Neural progenitor cell (in vitro differentiated cells): ENCODE data around the gene ZNF418. TPM values are rescaled to one million over a fixed set of nuclear protein-coding genes. Genes with fewer than 3 reads are reported as not detected.

Experiments
- DNase-seq: peaks from one replicate; pipeline ENCODE4 v3.0.0-alpha.2; 2016; ENCODE audit warnings: low spot score
- H2AFZ ChIP-seq: fragments of 200-600 bp; sonication (generic); replicated peaks from 2 replicates; pipeline ENCODE4 v1.6.1; 2016; ENCODE audit warnings: antibody characterized with exemption
- H3F3A ChIP-seq: fragments of 200-600 bp; sonication (generic); 2 replicates; pipeline ENCODE4 v1.6.1; 2016; ENCODE audit warnings: antibody characterized with exemption, low read depth
- H3K27ac ChIP-seq: fragments of 200-600 bp; sonication (generic); 2 replicates; pipeline ENCODE4 v1.5.1; 2016; ENCODE audit warnings: mild to moderate bottlenecking
- H3K27me3 ChIP-seq: fragments of 200-600 bp; sonication (generic); 2 replicates; pipeline ENCODE4 v1.6.1; 2016; ENCODE audit warnings: mild to moderate bottlenecking, moderate library complexity
- H3K36me3 ChIP-seq: fragments of 200-600 bp; sonication (generic); 2 replicates; pipeline ENCODE4 v1.5.1; 2016
- H3K4me1 ChIP-seq: fragments of 200-600 bp; sonication (generic); 2 replicates; pipeline ENCODE4 v1.6.1; 2016; ENCODE audit warnings: mixed run types
- H3K4me2 ChIP-seq: fragments of 200-600 bp; sonication (generic); 2 replicates; pipeline ENCODE4 v1.6.1; 2016
- H3K4me3 ChIP-seq: fragments of 200-600 bp; sonication (generic); 2 replicates; pipeline ENCODE4 v1.5.1; 2016
- H3K79me2 ChIP-seq: fragments of 200-600 bp; sonication (generic); 2 replicates; pipeline ENCODE4 v1.6.1; 2016; ENCODE audit warnings: low read depth
- H3K9ac ChIP-seq: fragments of 200-600 bp; sonication (generic); 2 replicates; pipeline ENCODE4 v1.6.1; 2016
- H3K9me3 ChIP-seq: fragments of 200-600 bp; sonication (generic); 2 replicates; pipeline ENCODE4 v1.5.1; 2016; ENCODE audit warnings: low read depth
- H4K20me1 ChIP-seq: fragments of 200-600 bp; sonication (generic); 2 replicates; pipeline ENCODE4 v1.6.1; 2016; ENCODE audit warnings: low read depth
- H3K27ac Mint-ChIP-seq: 3 replicates; pipeline ENCODE4 v1.8.0; 2021; ENCODE audit warnings: mixed read lengths
- H3K27me3 Mint-ChIP-seq: 2 replicates; pipeline ENCODE4 v1.8.0; 2022; ENCODE audit warnings: low read depth, mild to moderate bottlenecking, inconsistent platforms, moderate library complexity, mixed read lengths; ENCODE audit not compliant: insufficient read depth
- H3K36me3 Mint-ChIP-seq: 3 replicates; pipeline ENCODE4 v1.8.0; 2021; ENCODE audit warnings: mixed read lengths
- H3K4me1 Mint-ChIP-seq: 3 replicates; pipeline ENCODE4 v1.8.0; 2021; ENCODE audit warnings: mixed read lengths
- H3K4me3 Mint-ChIP-seq: 3 replicates; pipeline ENCODE4 v1.8.0; 2021; ENCODE audit warnings: mild to moderate bottlenecking, moderate library complexity, mixed read lengths
- H3K9me3 Mint-ChIP-seq: 3 replicates; pipeline ENCODE4 v1.8.0; 2020; ENCODE audit warnings: mixed read lengths
- EZH2 ChIP-seq: fragments of 200-600 bp; sonication (generic); IDR thresholded peaks from 2 replicates; pipeline ENCODE4 v1.6.1; 2017; ENCODE audit warnings: antibody characterized with exemption, mild to moderate bottlenecking, moderate library complexity
- EZH2phosphoT487 ChIP-seq: fragments of 200-600 bp; sonication (generic); IDR thresholded peaks from 2 replicates; pipeline ENCODE4 v1.6.1; 2017; ENCODE audit warnings: antibody characterized with exemption
- total RNA-seq: library from RNA; depleted of rRNA; stranded (reverse); fragments of >200 nt; gene quantifications from 2 replicates; pipeline ENCODE4 v1.2.3, GENCODE V29; 2015; ENCODE audit warnings: low replicate concordance
- TF ChIP-seq, protein P1 (sequence below): fragments of 200-600 bp; sonication (generic); IDR thresholded peaks from 2 replicates; pipeline ENCODE4 v1.5.1; 2017; ENCODE audit warnings: antibody characterized with exemption, mild to moderate bottlenecking

The ZNF418 gene
- total RNA-seq, 1 donor from 2014 or later, result 43.0 TPM

DNA sequence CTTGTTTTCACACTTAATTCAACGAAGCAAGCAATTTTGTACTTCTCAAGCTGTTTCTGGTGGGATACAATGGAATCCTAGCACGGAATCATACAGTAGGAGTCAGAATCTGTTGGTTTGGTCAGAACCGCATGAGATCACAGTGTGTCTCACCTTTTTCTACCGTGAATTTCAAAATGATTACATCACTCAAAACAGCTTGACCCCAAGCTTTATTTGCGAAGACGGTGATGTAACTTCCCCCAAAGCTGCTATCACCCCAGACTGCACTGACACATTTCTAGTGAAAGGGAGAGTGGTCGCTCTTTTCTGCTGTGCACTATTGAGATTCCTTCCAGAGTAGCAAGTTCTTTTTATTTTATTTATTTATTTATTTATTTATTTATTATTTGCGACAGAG lies 29.6 kb upstream of the ZNF418 start:
- DNase-seq, result no peak
- H3K4me2 ChIP-seq, result no peak overlapping the region
- no peaks in the 10 kb centered on the region for H3K79me2 ChIP-seq
- Mint-ChIP-seq H3K4me1 (no peaks in the 10 kb centered on the region), H3K27ac (no peak overlapping the region), H3K27me3 (no peaks in the 10 kb centered on the region), H3K4me3 (no peak overlapping the region), H3K9me3 (peaks cover 58% of the 10 kb centered on the region), H3K36me3 (peaks cover 9% of the 10 kb centered on the region)
- H3K9me3 ChIP-seq, result peaks cover 8% of the 10 kb centered on the region
- no peaks in the 10 kb centered on the region for H3K27me3 ChIP-seq
- no peak overlapping the region for H3K27ac ChIP-seq
- H3K36me3 ChIP-seq, result no peaks in the 10 kb centered on the region
- H4K20me1 ChIP-seq, result no peaks in the 10 kb centered on the region
- no peak overlapping the region for H3K9ac ChIP-seq
- H3F3A ChIP-seq, result no peaks in the 10 kb centered on the region
- TF ChIP-seq EZH2phosphoT487 (no peak), EZH2 (no peak)
- TF ChIP-seq, protein P1, sequence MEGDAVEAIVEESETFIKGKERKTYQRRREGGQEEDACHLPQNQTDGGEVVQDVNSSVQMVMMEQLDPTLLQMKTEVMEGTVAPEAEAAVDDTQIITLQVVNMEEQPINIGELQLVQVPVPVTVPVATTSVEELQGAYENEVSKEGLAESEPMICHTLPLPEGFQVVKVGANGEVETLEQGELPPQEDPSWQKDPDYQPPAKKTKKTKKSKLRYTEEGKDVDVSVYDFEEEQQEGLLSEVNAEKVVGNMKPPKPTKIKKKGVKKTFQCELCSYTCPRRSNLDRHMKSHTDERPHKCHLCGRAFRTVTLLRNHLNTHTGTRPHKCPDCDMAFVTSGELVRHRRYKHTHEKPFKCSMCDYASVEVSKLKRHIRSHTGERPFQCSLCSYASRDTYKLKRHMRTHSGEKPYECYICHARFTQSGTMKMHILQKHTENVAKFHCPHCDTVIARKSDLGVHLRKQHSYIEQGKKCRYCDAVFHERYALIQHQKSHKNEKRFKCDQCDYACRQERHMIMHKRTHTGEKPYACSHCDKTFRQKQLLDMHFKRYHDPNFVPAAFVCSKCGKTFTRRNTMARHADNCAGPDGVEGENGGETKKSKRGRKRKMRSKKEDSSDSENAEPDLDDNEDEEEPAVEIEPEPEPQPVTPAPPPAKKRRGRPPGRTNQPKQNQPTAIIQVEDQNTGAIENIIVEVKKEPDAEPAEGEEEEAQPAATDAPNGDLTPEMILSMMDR, result no peak
- no peak overlapping the region for H3K4me3 ChIP-seq
- H3K4me1 ChIP-seq, result no peaks in the 10 kb centered on the region
- no peak overlapping the region for H2AFZ ChIP-seq

DNA sequence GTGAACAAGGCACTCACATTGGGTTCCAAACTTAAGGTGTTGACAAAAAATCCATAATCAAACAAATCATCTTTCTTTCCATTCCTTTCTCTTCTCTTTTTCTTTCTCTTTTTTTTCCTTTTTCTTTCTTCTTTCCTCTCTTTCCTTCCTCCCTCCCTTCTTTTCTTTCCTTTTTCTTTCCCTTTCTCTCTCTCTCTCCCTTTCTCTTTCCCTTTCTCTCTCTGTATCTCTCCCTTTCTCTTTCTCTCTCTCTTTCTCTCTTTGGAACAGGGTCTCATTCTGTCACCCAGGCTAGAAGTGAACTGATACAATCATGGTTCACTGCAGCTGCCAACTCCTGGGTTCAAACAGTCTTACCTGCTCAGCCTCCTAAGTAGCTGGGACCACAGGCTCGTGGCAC lies 26.6 kb upstream of the ZNF418 start:
- Mint-ChIP-seq H3K4me1 (no peaks in the 10 kb centered on the region), H3K9me3 (peaks cover 59% of the 10 kb centered on the region), H3K36me3 (peaks cover 8% of the 10 kb centered on the region), H3K4me3 (no peak overlapping the region), H3K27ac (no peak overlapping the region), H3K27me3 (peaks cover 5% of the 10 kb centered on the region)
- no peak overlapping the region for H3K9ac ChIP-seq
- no peaks in the 10 kb centered on the region for H3F3A ChIP-seq
- peaks cover 5% of the 10 kb centered on the region for H3K9me3 ChIP-seq
- H4K20me1 ChIP-seq, result no peaks in the 10 kb centered on the region
- no peak overlapping the region for H3K27ac ChIP-seq
- H2AFZ ChIP-seq, result no peak overlapping the region
- H3K4me1 ChIP-seq, result no peaks in the 10 kb centered on the region
- no peaks in the 10 kb centered on the region for H3K36me3 ChIP-seq
- DNase-seq, result no peak
- H3K4me3 ChIP-seq, result no peak overlapping the region
- no peak for TF ChIP-seq EZH2
- TF ChIP-seq EZH2phosphoT487, result no peak
- TF ChIP-seq, protein P1, result no peak
- H3K4me2 ChIP-seq, result no peak overlapping the region
- H3K27me3 ChIP-seq, result no peaks in the 10 kb centered on the region
- H3K79me2 ChIP-seq, result no peaks in the 10 kb centered on the region

DNA sequence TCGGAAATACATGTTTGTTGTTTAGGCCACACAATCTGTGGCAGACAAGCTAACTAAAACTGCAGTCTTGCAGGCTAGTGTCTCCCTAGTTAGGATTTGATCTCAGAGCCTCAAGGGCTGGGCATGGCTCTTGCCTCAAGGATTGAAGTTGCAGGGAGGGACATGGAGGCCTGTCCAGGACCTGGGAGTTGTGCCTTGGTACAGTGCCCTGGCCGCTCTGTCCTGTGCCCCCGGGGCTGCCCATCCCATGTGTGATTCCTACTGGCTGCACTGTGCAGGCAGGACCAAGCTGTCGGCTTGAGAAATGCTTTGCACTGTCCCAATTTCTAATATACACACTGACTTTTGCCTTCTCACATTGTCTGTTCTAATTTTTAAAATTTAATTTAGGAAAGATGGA lies 19.8 kb upstream of the ZNF418 start:
- H3K4me3 ChIP-seq, result no peak overlapping the region
- no peak overlapping the region for H3K27ac ChIP-seq
- TF ChIP-seq, protein P1, result no peak
- TF ChIP-seq EZH2, result no peak
- no peak for TF ChIP-seq EZH2phosphoT487
- H3K79me2 ChIP-seq, result no peaks in the 10 kb centered on the region
- H3K27me3 ChIP-seq, result no peaks in the 10 kb centered on the region
- H3K9me3 Mint-ChIP-seq, result peaks cover 61% of the 10 kb centered on the region
- H4K20me1 ChIP-seq, result no peaks in the 10 kb centered on the region
- H2AFZ ChIP-seq, result no peak overlapping the region
- no peaks in the 10 kb centered on the region for H3F3A ChIP-seq
- H3K9me3 ChIP-seq, result no peaks in the 10 kb centered on the region
- no peak overlapping the region for H3K4me2 ChIP-seq
- no peak overlapping the region for H3K27ac Mint-ChIP-seq
- peaks cover 9% of the 10 kb centered on the region for H3K27me3 Mint-ChIP-seq
- H3K36me3 Mint-ChIP-seq, result peaks cover 2% of the 10 kb centered on the region
- H3K4me1 ChIP-seq, result no peaks in the 10 kb centered on the region
- no peak overlapping the region for H3K4me3 Mint-ChIP-seq
- no peaks in the 10 kb centered on the region for H3K36me3 ChIP-seq
- no peaks in the 10 kb centered on the region for H3K4me1 Mint-ChIP-seq
- DNase-seq, result no peak
- H3K9ac ChIP-seq, result no peak overlapping the region
